NCI-H146 treated with DMSO at 0.1 percent for 48 hours (cell line): Measurements from ENCODE around the gene IDUA.

Source experiments
- DNase-seq: peaks from one replicate; lab custom pipeline; 2025; ENCODE audit not compliant: unreplicated experiment; lab: John Stamatoyannopoulos, UW

The IDUA gene

DNA sequence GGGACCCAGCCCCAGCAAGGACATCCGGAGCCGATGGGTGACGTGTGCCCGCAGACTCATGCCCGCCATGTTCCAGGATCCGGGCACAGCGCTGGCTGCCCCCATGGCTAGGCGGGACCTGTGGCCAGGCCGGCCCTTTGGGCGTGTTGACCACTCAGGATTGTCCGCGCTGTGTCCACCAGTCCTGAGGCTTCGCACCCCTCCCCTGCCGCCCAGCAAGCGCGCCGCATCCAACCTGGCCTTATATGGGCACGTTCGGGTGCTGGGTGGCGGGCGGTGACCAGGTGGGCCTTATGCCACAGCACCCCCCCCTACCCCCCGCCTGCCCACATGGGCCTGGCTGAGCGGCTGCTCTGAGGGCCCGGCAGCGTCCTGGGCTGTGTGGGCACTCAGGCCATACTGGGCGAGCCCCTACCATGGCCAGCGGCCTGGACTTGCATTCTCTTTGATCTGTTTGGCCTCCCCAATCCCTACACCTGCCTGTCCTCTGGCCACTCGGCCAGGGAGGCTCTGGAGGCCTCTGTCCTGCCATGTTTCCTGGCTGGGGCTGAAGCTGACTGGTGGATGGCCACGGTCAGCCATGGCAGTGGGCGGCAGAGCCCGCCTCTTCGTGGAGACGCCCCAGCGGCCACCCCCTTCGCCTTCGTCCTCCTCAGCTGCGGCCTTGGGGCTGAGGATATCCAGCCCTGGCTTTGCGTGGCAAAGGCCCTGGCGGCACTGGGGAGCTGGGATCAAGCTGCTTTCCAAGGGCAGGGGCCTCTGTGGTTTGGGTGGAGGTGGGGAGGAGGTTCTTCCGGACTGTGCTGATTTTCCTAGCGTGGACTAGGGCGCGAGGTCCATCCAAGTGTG, 26.6 kb downstream of the IDUA start:
- DNase-seq: no peak

DNA sequence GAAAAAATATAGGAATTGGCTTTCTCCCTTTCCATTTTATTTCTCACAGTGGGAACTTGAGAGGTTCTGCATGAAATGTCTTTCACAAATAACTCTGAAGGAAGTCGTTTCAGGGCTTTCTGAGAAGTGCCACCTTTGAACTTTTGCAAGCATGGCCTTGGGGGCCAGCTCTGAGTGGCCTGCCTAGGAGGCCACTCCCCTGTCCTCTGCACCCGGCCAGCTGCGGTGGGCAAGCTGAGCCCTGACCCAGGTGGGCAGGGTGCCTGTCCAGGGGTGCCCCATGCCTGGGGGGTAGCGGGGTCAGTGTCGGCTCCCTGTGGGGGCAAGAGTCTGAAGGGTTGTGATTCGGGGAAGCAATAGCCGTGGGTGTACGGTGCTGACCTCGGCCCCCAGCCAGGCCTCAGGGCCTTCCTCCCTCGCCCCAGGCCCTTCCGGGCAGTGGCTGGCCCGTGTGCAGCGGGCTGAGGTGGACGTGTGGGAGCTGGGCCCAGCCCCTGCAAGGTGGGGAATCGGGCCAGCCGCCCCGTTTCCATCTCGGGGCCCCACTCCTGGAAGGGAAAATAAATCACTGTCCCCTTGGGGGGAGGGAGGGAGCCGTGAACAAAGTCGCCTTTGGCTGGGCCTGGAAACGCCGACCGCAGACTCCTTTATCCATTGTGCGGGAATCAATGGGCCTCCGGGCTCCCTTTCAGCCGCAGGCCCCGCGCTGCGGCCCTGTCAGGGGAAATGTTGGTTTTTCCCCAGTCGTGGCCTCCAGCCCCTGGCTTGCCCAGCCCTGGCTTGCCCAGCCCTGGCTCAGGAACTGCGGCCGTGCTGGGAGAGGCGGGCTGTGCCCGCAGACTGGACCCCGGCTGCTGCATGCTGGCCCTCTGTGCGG, 27.7 kb downstream of the IDUA start:
- no peak for DNase-seq

DNA sequence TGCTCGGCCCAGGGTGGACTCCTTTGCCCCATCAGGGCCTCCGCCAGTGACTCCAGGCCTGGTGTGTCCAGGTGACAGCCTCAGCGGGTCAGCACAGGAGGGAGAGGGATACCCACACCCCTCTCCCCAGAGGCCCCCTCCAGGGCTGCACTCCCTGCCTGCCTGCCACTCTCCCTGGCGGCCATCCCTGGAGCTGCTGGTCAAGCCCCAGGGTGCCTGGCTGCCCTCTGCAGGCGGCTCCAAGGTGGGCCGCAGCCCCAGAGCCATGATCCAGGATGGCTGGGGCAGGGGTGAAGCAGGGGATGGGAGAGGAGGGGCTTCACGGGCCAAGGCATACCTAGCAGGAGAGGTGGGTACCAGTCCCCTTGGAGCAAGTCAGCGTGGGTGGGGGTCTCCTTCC, 28.3 kb downstream of the IDUA start:
- DNase-seq: no peak

DNA sequence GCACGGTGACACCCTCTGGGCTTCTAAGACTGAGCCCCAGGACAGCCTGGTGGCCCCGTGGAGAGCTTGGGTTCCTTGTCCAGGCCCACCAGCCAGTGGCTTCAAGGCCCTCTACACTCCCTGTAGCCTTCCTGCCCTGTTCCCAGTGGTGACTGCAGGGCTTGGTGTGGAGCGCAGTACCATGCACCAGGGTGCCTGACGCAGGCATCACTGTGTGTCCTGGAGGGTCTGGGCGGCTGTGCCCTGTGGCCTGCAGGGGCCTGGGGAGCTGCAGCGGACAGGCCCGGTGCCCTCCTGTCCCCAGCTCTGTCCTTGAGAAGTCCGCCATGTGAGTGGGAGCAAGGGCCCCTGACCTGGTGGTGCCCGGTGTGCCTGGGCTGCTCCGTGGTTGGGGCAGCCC, 28.9 kb downstream of the IDUA start:
- no peak for DNase-seq

DNA sequence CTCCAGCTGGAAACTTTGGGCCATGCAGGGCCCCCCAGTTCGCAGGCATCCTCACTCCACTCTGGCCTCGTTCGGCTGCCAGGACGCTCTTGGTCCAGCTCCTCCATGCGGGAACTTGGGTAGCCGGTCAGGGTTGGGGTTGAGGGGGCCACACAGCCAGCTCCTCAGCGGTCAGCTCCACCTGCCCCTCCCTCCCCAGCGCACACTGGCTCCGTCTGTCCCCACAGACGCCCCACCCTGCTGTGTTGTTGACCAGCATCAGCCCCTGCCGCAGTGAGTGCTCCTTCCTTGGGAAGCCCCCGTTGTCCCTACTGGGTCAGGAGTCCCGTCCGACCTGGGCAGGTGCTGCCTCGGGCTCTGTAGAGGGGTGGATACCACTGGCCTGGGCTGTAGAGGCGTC, 30.4 kb downstream of the IDUA start:
- no peak for DNase-seq

DNA sequence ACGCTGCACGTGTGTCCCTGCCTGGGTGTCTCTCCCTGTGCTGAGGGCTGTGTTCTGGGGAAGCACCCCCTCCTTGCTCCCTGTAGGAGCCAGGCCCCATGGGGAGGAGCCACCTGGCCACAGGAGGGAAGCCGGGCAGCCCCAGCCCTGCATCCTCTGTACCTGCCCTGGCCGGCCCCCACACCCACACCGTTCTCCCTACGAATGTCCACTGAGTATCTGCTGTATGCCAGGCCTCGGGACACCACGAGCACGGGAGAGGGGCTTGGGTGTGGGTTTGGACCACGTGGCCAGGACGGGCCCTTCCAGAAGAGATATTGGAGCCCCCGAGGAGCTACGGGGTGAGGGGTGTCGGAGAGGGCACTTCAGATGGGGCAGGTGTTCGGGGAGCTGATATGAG, 30.9 kb downstream of the IDUA start:
- DNase-seq: no peak

DNA sequence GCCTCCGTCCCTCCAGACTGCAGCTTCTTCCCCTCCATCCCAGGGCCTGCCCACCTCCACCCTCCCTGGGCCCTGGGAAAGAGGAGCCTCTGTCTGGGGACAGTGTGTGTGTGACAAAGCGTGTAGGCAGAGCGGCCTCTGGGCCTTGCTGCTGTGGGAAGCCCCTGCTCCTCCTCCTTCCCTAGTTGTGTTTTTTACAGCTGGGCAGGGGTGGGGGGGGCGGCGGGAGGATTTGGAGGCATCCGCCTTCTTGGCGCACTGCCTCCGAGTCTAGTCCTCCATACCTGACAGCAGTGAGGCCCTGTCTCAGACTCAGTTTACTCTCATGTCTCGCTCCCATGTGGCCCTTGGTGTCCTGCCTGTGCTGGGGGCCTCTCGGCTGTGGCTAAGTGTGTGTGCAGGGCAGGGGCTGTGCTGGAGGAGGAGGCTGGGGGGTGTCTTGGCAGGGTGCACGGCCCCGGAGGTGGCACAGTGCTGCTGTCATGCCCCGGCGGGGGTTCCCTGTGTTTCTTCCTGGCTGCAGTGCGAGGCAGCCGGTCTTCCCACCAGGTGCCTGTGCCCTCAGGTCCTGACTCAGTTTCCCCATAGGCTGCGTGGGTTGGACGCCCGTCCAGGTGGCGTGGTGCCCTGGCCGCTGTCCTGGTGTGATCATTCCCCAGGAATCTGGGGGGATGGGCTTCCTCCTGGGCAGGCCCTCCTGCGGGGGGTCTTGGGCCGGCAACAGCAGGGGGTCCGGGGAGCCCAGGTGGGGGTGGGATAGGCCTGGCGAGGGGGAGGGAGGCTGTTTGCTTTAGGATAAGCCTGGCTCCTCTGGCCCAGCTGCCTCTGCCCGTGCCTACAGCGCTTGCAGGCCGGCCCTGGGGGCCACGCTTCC, 31.5 kb downstream of the IDUA start:
- DNase-seq: no peak

DNA sequence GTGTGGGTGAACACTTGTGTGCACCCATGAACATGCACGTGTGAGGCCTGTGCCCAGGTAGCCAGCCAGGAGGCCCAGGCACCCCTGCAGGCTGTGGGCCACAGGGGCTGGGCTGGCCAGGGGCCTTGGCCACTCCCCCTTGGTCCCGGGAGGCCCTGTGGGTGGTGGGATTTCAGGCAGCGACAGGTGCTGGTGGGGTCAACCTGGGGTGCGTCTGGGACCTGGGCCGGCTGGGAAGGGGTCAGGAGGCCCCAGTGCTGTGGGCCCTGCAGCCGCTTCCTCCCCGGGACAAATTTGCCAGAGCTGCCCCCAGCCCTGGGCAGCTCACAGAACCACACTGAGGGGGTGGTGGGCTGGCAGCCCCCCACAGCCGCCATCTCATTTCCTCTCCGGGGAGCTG, 32.5 kb downstream of the IDUA start:
- no peak for DNase-seq

DNA sequence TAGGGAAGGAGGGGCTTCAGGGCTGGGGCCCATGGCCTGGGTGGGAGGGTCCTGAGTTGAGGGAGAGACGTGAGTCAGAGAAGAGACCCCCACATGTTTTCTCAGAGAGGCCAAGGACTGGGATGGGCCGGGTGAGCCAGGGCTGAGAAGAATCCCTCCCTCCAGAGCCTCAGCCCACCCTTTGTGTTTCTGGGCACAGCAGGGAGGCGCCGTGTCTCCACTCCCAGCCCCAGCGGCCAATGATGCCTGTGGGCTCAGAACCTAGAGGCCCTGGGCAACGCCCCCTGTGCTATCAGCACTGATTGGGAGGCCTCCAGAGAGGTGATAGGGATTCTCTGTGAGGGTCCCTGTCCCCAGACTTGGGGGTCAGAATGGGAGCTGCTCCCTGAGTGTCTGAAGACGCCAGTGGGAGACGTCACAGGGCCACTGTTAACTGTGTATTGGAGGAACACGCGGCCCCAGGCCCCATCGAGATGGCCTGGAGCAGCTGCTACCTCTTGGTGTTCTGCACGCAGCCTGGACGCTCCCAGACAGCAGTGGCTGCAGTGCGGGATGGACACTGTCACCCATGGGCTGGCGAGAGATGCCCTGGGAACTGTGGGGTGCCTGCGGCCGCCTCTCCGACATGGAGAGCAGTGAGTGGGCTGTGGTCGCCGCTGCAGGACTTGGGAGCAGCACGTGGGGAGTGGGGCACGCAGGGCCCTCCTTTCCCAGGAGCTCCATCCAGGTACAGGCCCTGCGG, 33.1 kb downstream of the IDUA start:
- DNase-seq: no peak

DNA sequence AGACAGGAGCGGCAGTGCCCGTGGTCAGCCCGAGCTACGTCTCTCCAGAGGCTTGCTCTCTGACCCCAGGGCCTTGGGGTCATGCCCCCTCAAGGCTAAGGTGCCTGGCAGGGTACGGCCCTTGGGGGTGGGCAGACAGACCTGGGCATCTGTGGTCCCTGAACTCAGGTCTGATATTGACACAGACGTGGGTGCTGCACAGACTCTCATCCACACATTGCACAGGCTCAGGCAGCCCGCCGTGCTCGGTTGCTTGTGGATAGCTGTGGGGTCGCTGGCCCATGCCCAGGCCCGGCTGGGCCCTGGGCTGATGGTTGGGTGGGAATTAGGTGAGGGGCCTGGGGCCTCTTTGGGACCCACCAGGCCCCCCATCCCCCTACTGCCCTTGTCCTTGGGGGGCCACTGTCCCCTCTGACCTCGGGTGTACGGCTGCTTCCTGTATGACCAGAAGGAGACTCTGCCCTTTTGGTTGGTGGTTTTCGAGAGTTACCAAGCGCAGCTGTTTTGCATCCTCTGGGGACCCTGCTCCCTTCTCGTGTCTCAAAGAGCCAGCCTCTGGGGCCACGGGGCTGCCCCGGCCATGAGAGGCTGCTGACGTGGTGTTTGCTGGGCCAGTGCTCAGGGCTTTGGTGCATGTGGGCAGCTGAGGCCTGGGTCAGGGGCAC, 34.7 kb downstream of the IDUA start:
- DNase-seq: no peak

DNA sequence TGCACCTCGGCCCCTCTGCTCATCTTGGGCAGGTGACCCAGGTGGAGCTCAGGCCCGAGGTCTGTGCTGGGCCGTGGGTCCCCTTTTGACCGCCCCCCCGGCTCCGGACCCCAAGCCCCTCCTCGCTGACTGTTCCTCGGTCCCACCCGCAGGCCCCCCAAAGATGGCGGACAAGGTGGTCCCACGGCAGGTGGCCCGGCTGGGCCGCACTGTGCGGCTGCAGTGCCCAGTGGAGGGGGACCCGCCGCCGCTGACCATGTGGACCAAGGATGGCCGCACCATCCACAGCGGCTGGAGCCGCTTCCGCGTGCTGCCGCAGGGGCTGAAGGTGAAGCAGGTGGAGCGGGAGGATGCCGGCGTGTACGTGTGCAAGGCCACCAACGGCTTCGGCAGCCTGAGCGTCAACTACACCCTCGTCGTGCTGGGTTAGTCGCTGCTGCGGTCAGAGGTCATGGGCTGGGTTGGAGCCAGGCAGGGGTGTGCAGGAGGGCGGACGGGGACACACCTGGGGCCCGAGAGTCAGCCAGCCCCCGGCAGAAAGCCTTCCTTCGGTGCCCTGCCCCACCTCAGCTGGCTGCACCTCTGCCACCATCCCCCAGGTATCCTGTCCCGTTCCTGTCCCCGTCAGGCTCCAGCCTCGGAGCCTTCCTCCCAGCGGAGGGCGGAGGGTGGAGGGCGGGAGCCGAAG, 35.4 kb downstream of the IDUA start:
- no peak for DNase-seq

DNA sequence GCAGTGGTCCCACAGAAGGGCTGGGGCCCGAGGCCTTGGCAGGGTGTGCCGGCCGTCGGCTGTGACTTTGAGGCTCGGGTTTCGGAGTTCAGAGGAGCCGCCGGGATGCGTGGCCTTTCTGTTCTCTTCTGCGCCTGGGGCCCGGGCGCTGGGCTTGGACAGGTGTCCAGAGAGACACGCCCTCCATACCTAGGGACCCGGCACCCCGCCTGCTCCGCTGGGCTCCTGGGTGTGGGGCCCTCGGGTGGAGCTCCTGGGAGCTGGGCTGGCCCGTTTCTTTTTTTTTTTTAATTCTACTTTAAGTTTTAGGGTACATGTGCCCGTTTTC, 35.9 kb downstream of the IDUA start:
- DNase-seq: no peak

DNA sequence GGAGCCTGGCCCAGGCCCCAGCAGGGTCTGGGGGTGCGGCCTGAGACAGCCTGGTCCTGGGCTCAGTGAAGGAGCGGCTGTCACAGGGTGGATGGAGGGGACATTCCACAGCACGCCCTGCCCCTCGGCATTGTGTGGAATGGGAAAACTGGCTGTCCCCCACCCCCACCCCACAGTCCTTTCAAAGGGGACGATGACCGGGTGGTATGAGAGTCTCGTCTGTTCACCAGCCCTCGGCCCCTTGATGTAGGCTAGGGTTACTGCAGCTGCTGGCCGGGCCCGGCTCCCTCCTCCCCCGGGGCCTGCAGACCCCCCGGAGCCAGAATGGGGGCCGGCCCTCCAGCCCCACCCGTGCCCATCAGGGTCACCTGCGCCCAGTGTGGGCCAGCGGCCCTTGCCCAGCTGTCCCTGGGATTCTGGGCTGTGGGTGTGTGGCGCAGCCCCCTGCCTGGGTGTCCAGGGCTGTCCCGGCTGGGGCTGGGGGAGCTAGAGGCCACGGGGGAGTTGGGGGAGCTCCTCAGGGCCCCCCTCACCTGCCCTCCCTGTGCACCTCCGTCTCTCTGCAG, 36.3 kb downstream of the IDUA start:
- DNase-seq: no peak

DNA sequence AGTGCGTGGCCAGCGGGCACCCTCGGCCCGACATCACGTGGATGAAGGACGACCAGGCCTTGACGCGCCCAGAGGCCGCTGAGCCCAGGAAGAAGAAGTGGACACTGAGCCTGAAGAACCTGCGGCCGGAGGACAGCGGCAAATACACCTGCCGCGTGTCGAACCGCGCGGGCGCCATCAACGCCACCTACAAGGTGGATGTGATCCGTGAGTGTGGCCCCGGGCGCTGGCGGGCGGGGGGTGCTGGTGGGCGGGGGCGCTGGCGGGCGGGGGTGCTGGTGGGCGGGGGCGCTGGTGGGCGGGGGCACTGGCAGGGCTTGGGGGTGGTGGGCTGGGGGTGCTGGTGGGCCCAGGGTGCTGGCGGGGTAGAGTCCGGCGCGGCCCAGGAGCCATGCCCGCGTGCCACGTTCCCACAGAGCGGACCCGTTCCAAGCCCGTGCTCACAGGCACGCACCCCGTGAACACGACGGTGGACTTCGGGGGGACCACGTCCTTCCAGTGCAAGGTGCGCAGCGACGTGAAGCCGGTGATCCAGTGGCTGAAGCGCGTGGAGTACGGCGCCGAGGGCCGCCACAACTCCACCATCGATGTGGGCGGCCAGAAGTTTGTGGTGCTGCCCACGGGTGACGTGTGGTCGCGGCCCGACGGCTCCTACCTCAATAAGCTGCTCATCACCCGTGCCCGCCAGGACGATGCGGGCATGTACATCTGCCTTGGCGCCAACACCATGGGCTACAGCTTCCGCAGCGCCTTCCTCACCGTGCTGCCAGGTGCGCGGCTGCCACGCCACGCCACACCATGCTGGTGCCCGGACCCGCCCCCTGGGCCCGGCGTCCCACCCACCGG, 37.3 kb downstream of the IDUA start:
- DNase-seq: no peak

DNA sequence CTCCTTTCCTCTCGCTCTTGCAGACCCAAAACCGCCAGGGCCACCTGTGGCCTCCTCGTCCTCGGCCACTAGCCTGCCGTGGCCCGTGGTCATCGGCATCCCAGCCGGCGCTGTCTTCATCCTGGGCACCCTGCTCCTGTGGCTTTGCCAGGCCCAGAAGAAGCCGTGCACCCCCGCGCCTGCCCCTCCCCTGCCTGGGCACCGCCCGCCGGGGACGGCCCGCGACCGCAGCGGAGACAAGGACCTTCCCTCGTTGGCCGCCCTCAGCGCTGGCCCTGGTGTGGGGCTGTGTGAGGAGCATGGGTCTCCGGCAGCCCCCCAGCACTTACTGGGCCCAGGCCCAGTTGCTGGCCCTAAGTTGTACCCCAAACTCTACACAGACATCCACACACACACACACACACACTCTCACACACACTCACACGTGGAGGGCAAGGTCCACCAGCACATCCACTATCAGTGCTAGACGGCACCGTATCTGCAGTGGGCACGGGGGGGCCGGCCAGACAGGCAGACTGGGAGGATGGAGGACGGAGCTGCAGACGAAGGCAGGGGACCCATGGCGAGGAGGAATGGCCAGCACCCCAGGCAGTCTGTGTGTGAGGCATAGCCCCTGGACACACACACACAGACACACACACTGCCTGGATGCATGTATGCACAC, 38.2 kb downstream of the IDUA start:
- DNase-seq: no peak

DNA sequence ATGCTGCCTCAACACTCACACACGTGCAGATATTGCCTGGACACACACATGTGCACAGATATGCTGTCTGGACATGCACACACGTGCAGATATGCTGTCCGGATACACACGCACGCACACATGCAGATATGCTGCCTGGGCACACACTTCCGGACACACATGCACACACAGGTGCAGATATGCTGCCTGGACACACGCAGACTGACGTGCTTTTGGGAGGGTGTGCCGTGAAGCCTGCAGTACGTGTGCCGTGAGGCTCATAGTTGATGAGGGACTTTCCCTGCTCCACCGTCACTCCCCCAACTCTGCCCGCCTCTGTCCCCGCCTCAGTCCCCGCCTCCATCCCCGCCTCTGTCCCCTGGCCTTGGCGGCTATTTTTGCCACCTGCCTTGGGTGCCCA, 39.3 kb downstream of the IDUA start:
- DNase-seq: no peak

DNA sequence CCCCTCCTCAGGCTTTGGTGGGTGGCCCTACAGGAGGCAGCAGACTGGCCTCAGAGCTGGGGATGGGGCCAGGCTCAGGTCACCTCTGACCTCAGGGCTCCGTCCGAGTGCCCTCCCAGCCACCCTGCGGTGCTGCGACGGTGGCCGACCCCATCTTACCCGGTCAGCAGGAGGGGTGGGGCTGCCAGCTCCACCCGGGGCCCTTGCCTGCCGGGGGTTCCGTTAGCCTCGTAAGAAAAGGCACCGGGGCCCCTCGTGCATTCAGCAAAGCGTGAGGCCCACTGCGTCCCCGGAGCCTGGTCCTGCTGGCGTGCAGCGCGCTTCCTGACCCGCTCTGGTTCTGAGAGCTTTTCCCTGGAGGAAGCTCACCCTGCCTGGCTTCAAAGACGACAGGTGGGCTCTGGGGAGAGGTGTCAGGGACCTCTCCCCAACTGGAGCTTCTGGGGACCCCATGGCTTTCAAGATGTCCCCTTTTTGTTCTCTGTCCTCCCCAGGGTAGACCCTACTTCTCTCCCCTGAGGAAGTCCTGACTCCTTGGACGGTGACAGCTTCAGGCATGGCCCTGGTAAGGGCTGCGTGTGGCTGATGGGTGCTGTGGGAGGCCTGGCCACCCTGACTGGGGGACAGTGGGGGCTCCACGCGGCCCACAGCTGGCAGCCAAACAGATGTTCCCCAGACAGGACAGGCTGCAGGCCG, 40.5 kb downstream of the IDUA start:
- no peak for DNase-seq
